Adrenal gland (tissue), 12 donors: ENCODE results near the gene EIF5B. TPM values are rescaled to one million over a fixed set of nuclear protein-coding genes. Genes with fewer than 3 reads are reported as not detected.

Experiments
- DNase-seq, 7 donors: peaks; one replicate each; pipeline ENCODE4 v3.0.0-alpha.2; 2019 to 2020
- H3K27ac ChIP-seq, 5 donors: fragments of 200-600 bp; sonication (generic) in 4 of 5; 1 replicate in 3 of 5; 2 replicates in 2 of 5; pipeline versions ENCODE4 v1.5.1 to v1.8.0; 2016 to 2020; ENCODE audit warnings: mild to moderate bottlenecking in 1 of 5
- H3K27me3 ChIP-seq: fragments of 200-600 bp; 2 replicates; pipeline ENCODE4 v1.8.0; 2021
- H3K36me3 ChIP-seq, 2 donors: fragments of 200-600 bp; replicated peaks in 1 of 2; 1 replicate in 1 of 2; 2 replicates in 1 of 2; pipeline versions ENCODE4 v1.5.1 to v1.8.0; 2018 to 2022
- H3K4me1 ChIP-seq, 2 donors: fragments of 200-600 bp; replicated peaks in 1 of 2; 1 replicate in 1 of 2; 2 replicates in 1 of 2; pipeline versions ENCODE4 v1.5.1 to v1.8.0; 2018 to 2021
- H3K4me3 ChIP-seq, 4 donors: fragments of 200-600 bp; sonication (generic) in 3 of 4; one replicate each; pipeline ENCODE4 v1.5.1; 2016 to 2018
- H3K9me3 ChIP-seq, 3 donors: fragments of 200-600 bp; sonication (generic) in 1 of 3; replicated peaks in 1 of 3; 1 replicate in 2 of 3; 2 replicates in 1 of 3; pipeline versions ENCODE4 v1.5.1 to v1.8.0; 2016 to 2021
- POLR2A ChIP-seq, 2 donors: fragments of 450-650 bp; IDR thresholded peaks; one replicate each; pipeline ENCODE4 v1.6.1; 2017; ENCODE audit warnings: antibody characterized with exemption in 2 of 2, mild to moderate bottlenecking in 2 of 2, moderate library complexity in 1 of 2
- WGBS, 4 donors: extraction: QIAGEN DNeasy Blood & Tissue Kit in 2 of 4; methylation state at CpG; one replicate each; pipeline versions ENCODE4 v1.1.5 to v1.1.7; 2013 to 2017; 5-methylcytosine and 5-hydroxymethylcytosine counted together
- intact Hi-C, 2 donors: fragments of 100-400 bp; cut with DNase I; formaldehyde crosslinking; loops; one replicate each; pipeline versions ENCODE4 v1.14.1 to v1.15.0; 2022 to 2023
- polyA plus RNA-seq, 3 donors: library from polyadenylated mRNA; stranded (reverse); fragments of 200-250 nt in 2 of 3; fragments of 350-450 nt in 1 of 3; fragmentation: Illumina TruSeq in 1 of 3; extraction: RNeasy Lipid Tissue Mini Kit (QIAGEN cat#74804) in 1 of 3; gene quantifications; one replicate each; pipeline ENCODE4 v1.2.3, GENCODE V29; 2013 to 2014
- total RNA-seq, 9 donors: library from RNA; depleted of rRNA in 4 of 9; stranded (reverse); fragments of >200 nt in 4 of 9; fragments of 120-200 nt in 1 of 9; fragmentation: NEBNext Ultra II Directional in 1 of 9; extraction: Animal tissue kit (Norgen Biotek cat#: 25700) in 1 of 9; gene quantifications; one replicate each; pipeline versions ENCODE4 v1.1.0 to v1.2.4, GENCODE V29; 2013 to 2023
- TF ChIP-seq, protein P1 (sequence below), 6 experiments: fragments of 450-650 bp in 4 of 6; fragments of 200-600 bp in 2 of 6; sonication (generic) in 1 of 6; IDR thresholded peaks; 1 replicate in 5 of 6; 2 replicates in 1 of 6; pipeline versions ENCODE4 v1.5.1 to v1.8.0; 2016 to 2021; ENCODE audit warnings: antibody characterized with exemption in 6 of 6, mild to moderate bottlenecking in 2 of 6, moderate library complexity in 1 of 6
- donor health status: healthy with polysubstance abuse.
- donor health status: Bipolar disorder and iron deficiency.
- donor health status: DM: yes; HTN: yes; CAD: no.
- donor health status: DM: no; HTN: no; CAD: no.
- donor health status: DM: no; HTN: no; CAD: no.
- donor health status: DM: yes; HTN: yes; CAD: no.

Gene EIF5B
- total and polyA plus RNA-seq, 12 donors: 11.1 to 71.3 (median 27.4) TPM

DNA sequence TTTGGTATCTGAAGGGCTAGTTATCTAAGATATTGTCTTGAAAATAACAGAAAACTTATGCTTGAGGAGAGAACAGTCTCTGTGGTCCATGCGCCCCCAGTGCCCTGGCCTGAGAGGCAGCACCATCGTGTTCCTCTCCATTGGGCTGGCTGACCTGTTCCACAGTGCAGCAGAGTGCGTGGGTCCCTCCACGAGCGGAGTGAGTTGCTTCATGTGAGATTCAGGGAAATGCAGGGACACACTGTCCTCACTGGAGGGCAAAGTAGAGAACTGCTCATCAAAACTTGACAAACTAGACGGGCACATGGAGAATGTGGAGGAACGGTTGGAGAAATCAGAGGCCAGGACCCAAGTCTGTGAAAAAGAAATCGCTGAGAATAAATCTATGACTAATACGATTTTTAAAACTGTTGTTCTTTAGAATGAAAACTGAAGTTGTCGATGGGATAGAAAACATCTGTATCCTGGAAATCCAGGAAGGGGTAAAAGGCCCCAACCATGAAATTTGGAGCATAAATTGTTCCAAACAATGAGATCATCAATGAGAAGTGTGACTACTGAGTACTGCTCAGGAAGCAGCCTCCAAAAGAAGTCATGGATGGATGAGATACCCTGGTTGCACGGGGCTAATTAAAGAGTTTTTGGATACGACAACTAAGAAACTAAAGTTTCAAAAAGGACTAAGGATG lies 94.5 kb downstream of the EIF5B start:
- H3K27ac ChIP-seq: no peak overlapping the region
- H3K4me1 ChIP-seq: peaks cover 0 to 4% of the 10 kb centered on the region in 2 donors
- 91 to 96% (median 92%) methylated on average over 12 of the region's 12 CpGs for WGBS, 4 donors
- TF ChIP-seq POLR2A (IDR thresholded peaks at IDR 0.05): no peak
- TF ChIP-seq, protein P1, sequence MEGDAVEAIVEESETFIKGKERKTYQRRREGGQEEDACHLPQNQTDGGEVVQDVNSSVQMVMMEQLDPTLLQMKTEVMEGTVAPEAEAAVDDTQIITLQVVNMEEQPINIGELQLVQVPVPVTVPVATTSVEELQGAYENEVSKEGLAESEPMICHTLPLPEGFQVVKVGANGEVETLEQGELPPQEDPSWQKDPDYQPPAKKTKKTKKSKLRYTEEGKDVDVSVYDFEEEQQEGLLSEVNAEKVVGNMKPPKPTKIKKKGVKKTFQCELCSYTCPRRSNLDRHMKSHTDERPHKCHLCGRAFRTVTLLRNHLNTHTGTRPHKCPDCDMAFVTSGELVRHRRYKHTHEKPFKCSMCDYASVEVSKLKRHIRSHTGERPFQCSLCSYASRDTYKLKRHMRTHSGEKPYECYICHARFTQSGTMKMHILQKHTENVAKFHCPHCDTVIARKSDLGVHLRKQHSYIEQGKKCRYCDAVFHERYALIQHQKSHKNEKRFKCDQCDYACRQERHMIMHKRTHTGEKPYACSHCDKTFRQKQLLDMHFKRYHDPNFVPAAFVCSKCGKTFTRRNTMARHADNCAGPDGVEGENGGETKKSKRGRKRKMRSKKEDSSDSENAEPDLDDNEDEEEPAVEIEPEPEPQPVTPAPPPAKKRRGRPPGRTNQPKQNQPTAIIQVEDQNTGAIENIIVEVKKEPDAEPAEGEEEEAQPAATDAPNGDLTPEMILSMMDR (IDR thresholded peaks at IDR 0.05): no peak
- H3K4me3 ChIP-seq: no peak overlapping the region
- DNase-seq: no peak
- no peaks in the 10 kb centered on the region for H3K27me3 ChIP-seq
- no peaks in the 10 kb centered on the region for H3K9me3 ChIP-seq
- H3K36me3 ChIP-seq: peaks cover 0 to 31% of the 10 kb centered on the region in 2 donors
- intact Hi-C loops: no loop called here

DNA sequence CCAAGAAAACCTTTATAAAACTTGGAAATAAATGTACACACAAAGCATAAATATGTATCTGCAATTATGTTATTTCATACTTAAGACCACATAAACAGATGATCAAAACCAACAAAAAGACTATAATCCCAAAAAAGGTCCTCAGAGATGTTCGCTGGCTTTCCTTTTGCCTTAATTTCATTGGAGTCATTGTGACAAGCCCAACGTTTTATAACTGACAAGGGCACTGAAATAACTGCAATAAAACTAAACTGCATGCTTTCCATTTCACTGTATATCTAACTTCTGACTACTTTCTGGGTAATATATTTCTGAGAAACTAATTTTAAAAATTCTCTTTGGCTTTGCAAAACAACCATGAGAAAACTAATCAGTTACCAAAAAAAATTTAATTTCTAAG lies 96.2 kb downstream of the EIF5B start:
- Histone ChIP-seq H3K27me3 (no peaks in the 10 kb centered on the region), H3K27ac (no peak overlapping the region), H3K4me1 (peaks cover 0 to 4% of the 10 kb centered on the region in 2 donors), H3K36me3 (peaks cover 0 to 22% of the 10 kb centered on the region in 2 donors), H3K9me3 (no peaks in the 10 kb centered on the region), H3K4me3 (no peak overlapping the region)
- WGBS, 4 donors: 69 to 72% (median 70%) methylated on average over 2 of the region's 2 CpGs
- intact Hi-C loops: no loop called here
- no peak for DNase-seq
- TF ChIP-seq POLR2A (IDR thresholded peaks at IDR 0.05): no peak
- TF ChIP-seq, protein P1 (IDR thresholded peaks at IDR 0.05): no peak

DNA sequence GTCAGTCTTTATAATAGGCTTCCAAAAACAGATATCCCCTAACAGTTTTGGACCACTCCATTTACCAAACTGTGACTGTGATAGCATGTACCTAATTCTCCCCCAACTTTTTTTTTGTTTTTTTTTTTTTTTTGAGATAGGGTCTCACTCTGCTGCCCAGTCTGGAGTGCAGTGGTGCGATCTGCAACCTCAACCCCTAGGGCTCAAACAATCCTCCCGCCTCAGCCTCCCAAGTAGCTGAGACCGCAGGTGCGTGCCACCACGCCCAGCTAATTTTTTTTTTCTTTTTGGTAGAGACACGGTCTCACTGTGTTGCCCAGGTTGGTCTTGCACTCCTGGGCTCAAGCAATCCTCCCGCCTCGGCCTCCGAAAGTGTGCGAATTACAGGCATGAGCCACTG lies 99.7 kb downstream of the EIF5B start:
- Histone ChIP-seq H3K9me3 (no peaks in the 10 kb centered on the region), H3K27me3 (no peaks in the 10 kb centered on the region), H3K4me3 (no peak overlapping the region), H3K36me3 (peaks cover 0 to 21% of the 10 kb centered on the region in 2 donors), H3K27ac (no peak overlapping the region), H3K4me1 (peaks cover 0 to 4% of the 10 kb centered on the region in 2 donors)
- TF ChIP-seq POLR2A (IDR thresholded peaks at IDR 0.05): no peak
- TF ChIP-seq, protein P1 (IDR thresholded peaks at IDR 0.05): no peak
- WGBS, 4 donors: 96 to 100% (median 98%) methylated on average over 10 of the region's 10 CpGs
- intact Hi-C loops: no loop called here
- DNase-seq: no peak

DNA sequence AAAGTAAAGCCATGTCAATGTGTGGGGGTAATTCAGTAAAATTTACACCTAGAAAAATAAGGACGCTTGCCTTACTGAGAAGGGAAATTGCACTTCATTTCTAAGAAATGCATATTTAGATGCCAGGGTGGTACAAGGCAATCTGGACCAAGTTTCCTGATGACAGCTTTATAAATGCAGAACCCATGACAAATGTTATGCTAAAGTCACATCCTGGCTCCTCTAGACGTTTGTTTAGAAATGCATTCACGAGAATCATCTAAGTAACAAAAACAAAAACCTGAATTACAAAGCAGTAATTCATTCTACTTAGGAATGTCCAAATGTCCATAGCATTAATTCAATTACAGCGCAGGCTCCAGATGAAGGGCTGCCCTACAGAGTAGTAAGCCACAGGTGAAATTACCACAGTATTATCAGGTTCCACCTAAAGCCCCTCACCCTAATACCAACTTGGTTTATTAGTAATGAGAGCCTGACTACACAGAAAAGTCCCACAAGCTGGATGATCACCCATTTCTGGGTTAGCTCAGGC lies 102.8 kb downstream of the EIF5B start:
- WGBS, 4 donors: 67 to 82% (median 74%) methylated on average over 4 of the region's 4 CpGs
- H3K27ac ChIP-seq: no peak overlapping the region
- intact Hi-C loops: no loop called here
- H3K36me3 ChIP-seq: peaks cover 0 to 21% of the 10 kb centered on the region in 2 donors
- no peaks in the 10 kb centered on the region for H3K9me3 ChIP-seq
- H3K4me1 ChIP-seq: no peaks in the 10 kb centered on the region
- no peaks in the 10 kb centered on the region for H3K27me3 ChIP-seq
- no peak for TF ChIP-seq POLR2A (IDR thresholded peaks at IDR 0.05)
- TF ChIP-seq, protein P1 (IDR thresholded peaks at IDR 0.05): no peak
- no peak overlapping the region for H3K4me3 ChIP-seq
- DNase-seq: no peak
